Hematopoietic multipotent progenitor cell treated with erythropoietin and hydrocortisone succinate and interleukin-3 and kit ligand, for 17 days (in vitro differentiated cells): Measurements from ENCODE around the gene HNRNPUL1.
"Not testable (repeated sequence)": the region's sequence is repeated elsewhere in the genome, so short reads cannot be mapped to it uniquely, and the experiment has no call there.

Experiments
- DNase-seq: peaks from one replicate; pipeline ENCODE4 v3.0.0-alpha.2; 2015; ENCODE audit warnings: low spot score

HNRNPUL1 gene

DNA sequence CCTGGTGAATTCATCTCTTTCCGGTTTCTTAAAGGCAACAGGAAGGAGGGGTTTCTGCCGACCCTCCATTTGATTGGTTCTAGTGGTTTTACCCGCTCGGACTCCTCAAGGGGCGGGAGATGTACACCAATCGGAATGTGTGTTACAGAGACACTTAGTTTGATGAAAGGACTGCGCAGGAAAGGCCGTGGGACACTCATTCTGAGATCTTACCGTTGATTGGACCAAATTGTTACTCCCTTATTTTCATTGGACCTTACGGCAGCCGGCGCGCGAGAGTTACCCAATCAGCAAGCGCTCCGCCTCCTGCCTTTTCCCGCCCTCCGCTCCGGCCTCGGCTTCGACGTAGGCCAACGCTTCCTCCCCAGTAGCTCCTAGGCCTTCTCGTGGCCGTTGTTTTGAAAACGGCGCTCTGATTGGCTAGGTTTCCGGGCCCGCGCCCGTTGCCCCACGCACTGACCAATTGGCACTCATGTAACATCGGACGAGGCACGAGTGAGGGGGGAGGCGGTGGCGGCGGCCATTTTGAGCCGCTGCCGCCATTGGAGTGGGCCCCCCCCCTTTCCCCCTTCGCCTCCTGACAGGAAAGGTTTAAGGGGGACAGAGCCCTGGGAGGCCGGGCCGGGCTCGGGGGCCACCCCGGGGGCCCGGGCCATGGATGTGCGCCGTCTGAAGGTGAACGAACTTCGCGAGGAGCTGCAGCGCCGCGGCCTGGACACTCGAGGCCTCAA, at the start of gene HNRNPUL1:
Gene HNRNPUL1 (plus strand): TSS at position 523 of the 731 bp plus-strand sequence. CDS start 132 bp downstream, at position 655.
- DNase-seq = peak; percentile 100

DNA sequence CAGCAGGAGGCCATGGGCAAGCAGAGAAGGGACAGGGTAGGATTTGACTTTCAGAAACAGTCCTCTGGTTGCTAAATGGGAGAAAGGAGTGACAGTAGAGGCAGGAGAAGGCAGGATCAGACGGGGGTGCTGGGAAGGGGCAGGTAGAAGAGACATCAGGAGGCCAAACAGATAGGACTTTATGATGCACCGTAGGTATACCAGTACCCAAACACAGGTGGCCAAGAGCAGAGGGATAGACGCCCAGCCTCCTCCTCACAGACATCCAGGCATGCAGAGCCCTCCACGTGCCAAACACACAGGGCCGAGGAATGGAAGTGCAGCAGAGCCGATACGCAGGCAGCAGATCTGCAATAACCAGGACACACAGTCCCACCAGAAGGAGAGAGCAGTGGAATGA, 46.4 kb upstream of the HNRNPUL1 start:
- DNase-seq = no peak

DNA sequence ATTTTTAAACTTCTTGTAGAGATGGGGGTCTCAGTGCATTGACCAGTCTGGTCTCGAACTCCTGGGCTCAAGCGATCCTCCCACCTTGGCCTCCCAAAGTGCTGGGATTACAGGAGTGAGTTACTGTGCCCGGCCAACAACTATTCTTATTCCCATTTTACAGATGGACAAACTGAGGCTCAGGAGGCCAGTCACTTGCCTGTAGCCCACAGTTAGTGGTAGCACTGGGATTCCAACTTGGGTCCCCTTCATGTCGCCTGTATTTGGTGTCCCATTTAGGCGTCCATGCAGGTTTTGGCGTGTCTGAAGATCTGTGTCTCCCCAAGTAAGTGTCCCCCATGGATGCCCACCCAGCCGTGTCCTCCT, 45.9 kb upstream of the HNRNPUL1 start:
- no peak for DNase-seq

DNA sequence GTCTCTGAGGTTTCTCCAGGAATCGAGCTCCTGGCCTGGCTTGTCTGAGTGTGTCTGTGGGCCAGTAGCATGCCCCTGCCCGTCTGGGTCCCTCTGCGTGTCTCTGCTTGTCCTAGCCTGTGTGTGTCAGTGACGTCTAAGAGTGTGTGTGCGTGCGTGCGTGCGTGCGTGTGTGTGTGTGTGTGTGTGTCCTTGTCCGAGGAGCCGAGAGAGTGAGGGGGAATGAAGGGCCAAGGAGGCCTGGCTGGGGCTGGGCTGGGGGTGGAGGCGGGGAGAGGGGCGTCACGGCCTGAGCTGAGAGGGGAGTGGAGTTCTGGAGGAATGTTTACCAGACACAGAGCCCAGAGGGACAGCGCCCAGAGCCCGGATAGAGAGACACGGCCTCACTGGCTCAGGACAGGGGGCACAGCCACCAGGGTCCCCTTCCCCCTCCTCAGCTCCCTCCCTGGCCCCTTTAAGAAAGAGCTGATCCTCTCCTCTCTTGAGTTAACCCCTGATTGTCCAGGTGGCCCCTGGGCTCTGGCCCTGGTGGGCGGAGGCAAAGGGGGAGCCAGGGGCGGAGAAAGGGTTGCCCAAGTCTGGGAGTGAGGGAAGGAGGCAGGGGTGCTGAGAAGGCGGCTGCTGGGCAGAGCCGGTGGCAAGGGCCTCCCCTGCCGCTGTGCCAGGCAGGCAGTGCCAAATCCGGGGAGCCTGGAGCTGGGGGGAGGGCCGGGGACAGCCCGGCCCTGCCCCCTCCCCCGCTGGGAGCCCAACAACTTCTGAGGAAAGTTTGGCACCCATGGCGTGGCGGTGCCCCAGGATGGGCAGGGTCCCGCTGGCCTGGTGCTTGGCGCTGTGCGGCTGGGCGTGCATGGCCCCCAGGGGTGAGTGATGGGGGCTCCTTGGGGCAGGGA, 45.3 kb upstream of the HNRNPUL1 start, which contains the start of gene AXL:
Gene AXL (plus strand): TSS at position 609 of the 893 bp plus-strand sequence. CDS start 170 bp downstream, at position 779.
- no peak for DNase-seq

GRCh38 chr19:41219924-41220567, 44.1 kb upstream of the HNRNPUL1 start:
- no peak for DNase-seq

DNA sequence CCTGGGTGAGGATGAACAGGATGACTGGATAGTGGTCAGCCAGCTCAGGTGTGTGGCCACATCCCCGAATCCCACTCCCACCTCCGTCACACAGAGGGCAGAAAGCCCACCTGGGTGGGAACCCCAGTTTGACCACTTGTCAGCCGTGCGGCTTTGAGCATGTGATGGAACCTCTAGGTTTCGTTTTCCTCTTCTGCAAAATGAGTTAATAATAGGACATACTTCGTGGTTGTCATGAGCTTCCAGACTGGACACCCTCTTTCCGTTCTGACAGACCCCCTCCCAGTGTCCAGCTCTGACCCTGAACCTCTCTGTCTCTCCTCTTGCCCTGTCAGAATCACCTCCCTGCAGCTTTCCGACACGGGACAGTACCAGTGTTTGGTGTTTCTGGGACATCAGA, 43.4 kb upstream of the HNRNPUL1 start:
- DNase-seq = no peak

GRCh38 chr19:41221514-41222205, 42.5 kb upstream of the HNRNPUL1 start:
- no peak for DNase-seq

- DNase-seq = no peak
Observed at GRCh38 chr19:41222240-41222639, 41.9 kb upstream of the HNRNPUL1 start.

- no peak for DNase-seq
Observed at GRCh38 chr19:41223431-41224234, 40.5 kb upstream of the HNRNPUL1 start.

- no peak for DNase-seq
Observed at GRCh38 chr19:41224632-41225031, 39.5 kb upstream of the HNRNPUL1 start.

DNA sequence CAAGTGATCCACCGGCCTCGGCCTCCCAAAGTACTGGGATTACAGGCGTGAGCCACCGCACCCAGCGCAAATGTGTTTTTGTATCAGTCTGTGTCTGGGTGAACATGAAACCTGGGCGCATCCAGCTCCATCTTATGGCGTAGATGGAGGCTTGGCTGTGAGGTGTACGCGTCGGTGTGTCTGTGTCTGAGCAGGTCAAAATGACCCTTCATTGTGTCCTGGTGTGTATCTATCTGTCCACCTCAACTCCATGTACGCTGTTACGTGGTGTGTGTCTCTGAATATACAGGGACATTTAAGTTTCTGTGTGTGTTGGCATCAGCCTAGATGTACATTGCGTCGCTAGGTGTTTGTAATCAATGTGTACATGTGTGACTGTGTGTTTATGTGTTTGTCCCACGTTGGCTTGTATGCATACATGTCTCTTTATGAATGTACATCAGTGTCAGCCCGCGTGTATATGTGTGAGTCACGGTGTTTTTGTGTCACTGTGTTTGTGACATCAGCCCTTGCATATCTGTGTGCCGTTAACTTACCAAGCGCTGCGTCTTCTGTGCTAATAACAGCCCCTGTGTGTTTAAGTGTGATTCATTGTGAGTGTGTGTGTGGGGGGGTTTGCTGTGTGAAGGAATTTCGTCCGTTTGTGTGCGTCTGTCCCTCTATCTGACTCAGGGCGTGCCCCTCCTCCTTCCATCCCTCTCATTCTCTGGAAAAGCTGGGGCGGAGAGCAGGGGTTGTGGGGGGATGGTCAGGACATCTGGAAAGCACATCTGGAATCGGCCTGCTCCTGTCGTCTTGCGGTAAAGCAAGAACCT, 38.7 kb upstream of the HNRNPUL1 start:
- no peak for DNase-seq

DNA sequence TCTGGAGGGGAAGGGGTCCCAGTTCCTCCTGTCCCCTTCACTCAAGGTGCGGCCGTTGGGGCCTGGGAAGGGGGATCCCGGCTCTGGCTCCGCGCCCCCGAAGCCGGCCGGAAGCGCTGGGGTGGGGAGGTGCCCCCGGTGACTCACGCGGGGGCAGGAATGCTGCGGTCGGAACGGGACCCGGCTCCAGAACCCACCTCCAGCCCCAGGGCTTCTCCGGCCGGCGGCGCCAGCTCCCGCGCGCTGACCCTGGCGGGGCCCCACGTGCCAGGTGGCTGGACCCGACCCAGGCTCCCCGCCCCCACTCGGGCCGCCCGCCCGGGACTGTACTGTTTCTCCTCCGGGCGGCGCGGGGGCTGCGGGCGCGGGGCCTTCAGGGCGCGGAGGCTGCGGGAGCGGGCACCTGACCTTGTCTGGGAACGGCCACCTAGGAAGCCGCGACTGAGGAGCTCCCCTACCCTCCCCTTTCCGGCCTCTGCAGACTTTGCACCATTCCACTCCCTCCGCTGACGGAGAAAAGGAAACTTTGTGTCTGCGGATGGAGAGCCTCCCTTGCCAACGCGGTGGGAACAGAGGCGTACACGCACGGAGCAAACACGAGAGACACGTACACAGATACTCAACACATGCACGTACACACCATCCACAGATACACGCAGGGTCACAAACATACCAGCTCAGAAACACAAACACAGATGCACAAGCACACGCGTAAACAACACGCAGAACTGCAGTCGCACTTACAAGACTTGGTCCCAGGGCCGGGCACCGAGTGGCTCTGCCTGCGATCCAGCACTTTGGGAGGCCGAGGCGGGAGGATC, 37.9 kb upstream of the HNRNPUL1 start:
- no peak for DNase-seq

- no peak for DNase-seq
Observed at GRCh38 chr19:41226874-41227390, 37.2 kb upstream of the HNRNPUL1 start.

GRCh38 chr19:41228486-41228885, 35.7 kb upstream of the HNRNPUL1 start:
- no peak for DNase-seq

- not testable (repeated sequence) for DNase-seq
Observed at GRCh38 chr19:41229338-41229737, 34.8 kb upstream of the HNRNPUL1 start.

DNA sequence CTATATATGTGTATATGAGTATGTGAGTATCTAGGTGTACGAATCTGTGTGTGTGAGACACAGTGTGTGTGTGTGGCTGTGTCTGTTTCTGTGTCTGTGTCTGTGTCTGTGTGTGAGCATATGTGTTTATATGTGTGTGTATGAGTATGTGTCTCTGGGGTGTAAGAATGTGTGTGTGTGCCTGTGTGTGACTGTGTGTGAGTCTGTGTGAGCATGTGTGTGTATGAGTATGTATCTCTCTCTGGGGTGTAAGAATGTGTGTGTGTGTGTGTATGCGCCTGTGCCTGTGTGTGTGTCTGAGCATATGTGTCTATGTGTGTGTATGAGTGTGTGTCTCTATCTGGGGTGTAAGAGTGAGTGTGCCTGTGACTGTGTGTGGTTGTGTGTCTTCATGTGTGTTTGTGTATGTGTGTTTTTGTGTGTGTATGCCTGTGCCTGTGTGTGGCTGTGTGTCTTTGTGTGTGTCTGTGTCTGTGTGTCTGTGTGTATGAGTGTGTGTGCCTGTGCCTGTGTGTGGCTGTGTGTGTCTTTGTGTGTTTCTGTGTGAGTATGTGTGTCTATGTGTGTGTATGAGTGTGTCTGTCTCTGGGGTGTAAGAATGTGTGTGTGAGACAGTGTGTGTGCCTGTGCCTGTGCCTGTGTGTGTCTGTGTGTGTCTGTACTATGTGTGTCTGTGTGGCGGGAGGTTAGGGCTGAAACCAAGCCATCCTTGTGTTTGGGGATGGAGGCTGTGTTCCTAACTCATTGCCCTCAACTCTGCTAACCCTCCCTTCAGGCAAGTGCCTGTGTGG, 33.9 kb upstream of the HNRNPUL1 start:
- DNase-seq = no peak

DNA sequence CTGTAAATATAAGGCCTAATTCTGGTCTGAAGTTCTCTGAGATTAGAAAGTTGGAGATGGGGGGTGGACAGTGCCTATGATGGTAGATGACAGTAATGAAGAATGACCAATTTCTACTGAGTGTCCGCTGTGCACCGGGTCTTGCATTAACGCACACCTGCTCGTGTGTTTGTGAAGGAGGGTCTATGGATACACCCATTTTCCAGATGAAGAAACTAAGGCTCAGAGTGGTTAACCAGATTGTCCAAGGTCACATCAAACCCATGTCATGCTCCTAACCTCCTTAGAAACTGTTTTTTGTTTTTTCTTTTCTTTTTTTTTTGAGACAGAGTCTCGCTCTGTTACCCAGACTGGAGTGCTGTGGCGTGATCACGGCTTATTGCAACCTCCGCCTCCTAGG, 31.5 kb upstream of the HNRNPUL1 start:
- no peak for DNase-seq

DNA sequence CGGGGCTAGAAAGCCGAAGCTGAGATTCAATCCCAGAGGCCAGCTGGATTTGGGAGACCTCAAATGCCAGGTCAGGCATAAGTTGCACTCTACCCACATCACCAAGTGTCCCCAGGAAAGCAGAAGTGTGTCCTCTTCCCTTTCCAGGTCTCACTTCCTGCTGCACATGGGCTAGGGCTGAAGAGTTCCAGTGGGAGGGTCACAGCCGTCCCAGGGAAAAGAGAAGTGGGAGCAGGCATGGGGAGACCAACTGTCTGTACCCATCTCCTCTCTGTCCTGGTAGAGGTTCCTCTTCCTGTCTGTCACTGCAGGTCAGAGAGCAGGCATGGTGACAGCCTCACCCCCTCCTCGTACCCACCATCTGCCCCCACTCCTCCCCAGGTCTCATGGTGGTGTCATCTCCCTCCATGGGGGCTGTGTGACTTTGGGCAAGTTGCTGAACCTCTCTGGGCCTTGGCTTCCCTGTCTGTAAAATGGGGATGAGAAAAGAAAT, 30.4 kb upstream of the HNRNPUL1 start:
- DNase-seq = no peak
